GM23338 (cell line): ENCODE data around the gene CUBN. TPM values are rescaled to one million over a fixed set of nuclear protein-coding genes. Genes with fewer than 3 reads are reported as not detected.

ENCODE experiments used
- ATAC-seq: fragments of 200-7000 bp; cut with Tn5 transposase; 3 replicates; pipeline ENCODE4 v1.9.1; 2020
- DNase-seq: peaks from one replicate; pipeline ENCODE4 v3.0.0-alpha.2; 2015; ENCODE audit warnings: low spot score
- H2AFZ ChIP-seq: fragments of 200-600 bp; sonication (generic); 2 replicates; pipeline ENCODE4 v1.8.0; 2016; ENCODE audit warnings: antibody characterized with exemption, mild to moderate bottlenecking, moderate library complexity
- H3F3A ChIP-seq: fragments of 200-600 bp; sonication (generic); replicated peaks from 2 replicates; pipeline ENCODE4 v1.8.0; 2017; ENCODE audit warnings: antibody characterized with exemption, mixed run types, low read depth
- H3K27ac ChIP-seq: fragments of 200-600 bp; sonication (generic); 2 replicates; pipeline ENCODE4 v1.6.1; 2016; ENCODE audit warnings: low read depth
- H3K27me3 ChIP-seq: fragments of 200-600 bp; sonication (generic); 2 replicates; pipeline ENCODE4 v1.8.0; 2016; ENCODE audit warnings: mild to moderate bottlenecking, mixed run types, moderate library complexity; ENCODE audit not compliant: insufficient read depth
- H3K36me3 ChIP-seq: fragments of 200-600 bp; sonication (generic); 2 replicates; pipeline ENCODE4 v1.8.0; 2016; ENCODE audit warnings: mild to moderate bottlenecking; ENCODE audit not compliant: insufficient read depth
- H3K4me1 ChIP-seq: fragments of 200-600 bp; sonication (generic); 2 replicates; pipeline ENCODE4 v1.8.0; 2016; ENCODE audit warnings: mild to moderate bottlenecking, moderate library complexity; ENCODE audit not compliant: insufficient read depth
- H3K4me2 ChIP-seq: fragments of 200-600 bp; sonication (generic); 2 replicates; pipeline ENCODE4 v1.7.1; 2017; ENCODE audit warnings: mixed run types
- H3K4me3 ChIP-seq: fragments of 200-600 bp; sonication (generic); 2 replicates; pipeline ENCODE4 v1.6.1; 2016; ENCODE audit warnings: mixed run types
- H3K79me2 ChIP-seq: fragments of 200-600 bp; sonication (generic); replicated peaks from 2 replicates; pipeline ENCODE4 v1.8.0; 2017; ENCODE audit warnings: mild to moderate bottlenecking; ENCODE audit not compliant: insufficient read depth
- H3K9me2 ChIP-seq: fragments of 200-600 bp; sonication (generic); 2 replicates; pipeline ENCODE4 v1.8.0; 2017; ENCODE audit not compliant: insufficient read depth
- H4K20me1 ChIP-seq: fragments of 200-600 bp; sonication (generic); replicated peaks from 2 replicates; pipeline ENCODE4 v1.8.0; 2017; ENCODE audit warnings: mild to moderate bottlenecking; ENCODE audit not compliant: insufficient read depth
- H3K27ac Mint-ChIP-seq: 2 replicates; pipeline ENCODE4 v1.8.0; 2020; ENCODE audit warnings: inconsistent platforms, mild to moderate bottlenecking, moderate library complexity, mixed read lengths
- H3K27me3 Mint-ChIP-seq: 3 replicates; pipeline ENCODE4 v1.8.0; 2022; ENCODE audit warnings: low read depth, mild to moderate bottlenecking, moderate library complexity, mixed read lengths, inconsistent platforms; ENCODE audit not compliant: insufficient read depth, poor library complexity
- H3K36me3 Mint-ChIP-seq: 3 replicates; pipeline ENCODE4 v1.8.0; 2021; ENCODE audit warnings: low read depth, mild to moderate bottlenecking, inconsistent platforms, moderate library complexity, mixed read lengths
- H3K4me1 Mint-ChIP-seq: 3 replicates; pipeline ENCODE4 v1.8.0; 2020; ENCODE audit warnings: mild to moderate bottlenecking, inconsistent platforms, mixed read lengths
- H3K4me3 Mint-ChIP-seq: 3 replicates; pipeline ENCODE4 v1.8.0; 2021; ENCODE audit warnings: moderate library complexity, mild to moderate bottlenecking, inconsistent platforms, mixed read lengths
- H3K9me3 Mint-ChIP-seq: 3 replicates; pipeline ENCODE4 v1.8.0; 2020; ENCODE audit warnings: moderate library complexity, mild to moderate bottlenecking, inconsistent platforms, mixed read lengths
- CREB1 ChIP-seq: fragments of 250-450 bp; sonication (Bioruptor Pico); IDR thresholded peaks from 2 replicates; pipeline ENCODE4 v1.5.0; 2020; ENCODE audit warnings: low read depth, mild to moderate bottlenecking, moderate library complexity
- CTCF ChIP-seq, 2 experiments: fragments of 200-600 bp in 1 of 2; sonication (generic) in 1 of 2; conservative IDR thresholded peaks; 2 replicates each; pipeline versions ENCODE4 v1.5.1 to v1.6.1; 2016 to 2017; ENCODE audit warnings: antibody characterized with exemption in 2 of 2, low read depth in 2 of 2, mild to moderate bottlenecking in 2 of 2, moderate library complexity in 1 of 2
- EZH2 ChIP-seq: fragments of 200-600 bp; sonication (generic); IDR thresholded peaks from one replicate; pipeline ENCODE4 v1.8.0; 2017; ENCODE audit warnings: antibody characterized with exemption, mild to moderate bottlenecking, low read depth; ENCODE audit not compliant: unreplicated experiment
- EZH2phosphoT487 ChIP-seq: fragments of 200-600 bp; sonication (generic); IDR thresholded peaks from one replicate; pipeline ENCODE4 v1.8.1; 2018; ENCODE audit warnings: antibody characterized with exemption; ENCODE audit not compliant: unreplicated experiment
- JUNB ChIP-seq: IDR thresholded peaks from one replicate; pipeline ENCODE4 v1.6.1; 2016; ENCODE audit warnings: antibody characterized with exemption; ENCODE audit not compliant: unreplicated experiment
- NANOG ChIP-seq: IDR thresholded peaks from 2 replicates; pipeline ENCODE4 v1.6.1; 2016; ENCODE audit warnings: antibody characterized with exemption, borderline replicate concordance
- POLR2AphosphoS5 ChIP-seq: IDR thresholded peaks from 2 replicates; pipeline ENCODE4 v1.6.1; 2016; ENCODE audit warnings: antibody characterized with exemption, low read depth
- STAT1 ChIP-seq: IDR thresholded peaks from one replicate; pipeline ENCODE4 v1.6.1; 2016; ENCODE audit warnings: antibody characterized with exemption; ENCODE audit not compliant: unreplicated experiment
- polyA plus RNA-seq: library from polyadenylated mRNA; unstranded; fragments of >200 nt; fragmentation: Nextera tagmentation; extraction: Ambion mirVana; gene quantifications from 2 replicates; pipeline ENCODE4 v1.2.1, GENCODE V29; 2016
- total RNA-seq: library from RNA; depleted of rRNA; stranded (reverse); fragments of >200 nt; shearing (Covaris generic); gene quantifications from 2 replicates; pipeline ENCODE4 v1.2.3, GENCODE V29; 2014
- TF ChIP-seq, protein P1 (sequence below): IDR thresholded peaks from 2 replicates; pipeline ENCODE4 v1.6.1; 2016; ENCODE audit warnings: antibody characterized with exemption
- TF ChIP-seq, protein P2 (sequence below): IDR thresholded peaks from one replicate; pipeline ENCODE4 v1.6.1; 2018; ENCODE audit warnings: antibody characterized with exemption; ENCODE audit not compliant: unreplicated experiment

The CUBN gene
- total and polyA plus RNA-seq, 2 experiments from 2014 or later: 0.06 to 1.8 TPM

DNA sequence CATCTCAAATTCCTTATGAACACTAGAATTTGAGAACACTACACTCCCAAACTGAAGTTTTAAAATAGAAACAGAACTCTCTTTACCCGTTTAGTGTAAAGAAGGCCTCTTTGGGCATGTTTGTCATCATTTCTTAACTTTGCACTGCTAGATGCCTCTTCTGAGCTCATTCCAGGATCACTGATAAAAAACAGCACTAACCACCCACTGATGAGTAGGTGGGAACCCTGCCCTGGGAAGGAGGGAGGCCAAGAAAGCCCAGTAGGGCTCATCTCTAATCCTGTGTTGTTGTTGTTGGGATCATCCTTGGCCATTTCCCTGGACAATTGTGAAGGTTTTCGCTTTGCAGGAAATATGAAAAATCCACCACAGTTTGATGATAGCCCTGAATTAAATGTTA, 68.2 kb downstream of the CUBN start:
- H3K4me1 ChIP-seq: 0 out of 2 replicates have a peak, but pooled peaks cover 10% of the 10 kb centered on the region
- no peaks in the 10 kb centered on the region for H3K36me3 ChIP-seq
- H3K27ac Mint-ChIP-seq: no peak overlapping the region
- no peak for DNase-seq
- H3K9me3 Mint-ChIP-seq: no peaks in the 10 kb centered on the region
- H3K27me3 ChIP-seq: no peaks in the 10 kb centered on the region
- H3K36me3 Mint-ChIP-seq: no peaks in the 10 kb centered on the region
- no peaks in the 10 kb centered on the region for H3K9me2 ChIP-seq
- H3K27me3 Mint-ChIP-seq: no peaks in the 10 kb centered on the region
- no peaks in the 10 kb centered on the region for H3F3A ChIP-seq
- H3K79me2 ChIP-seq: no peaks in the 10 kb centered on the region
- H2AFZ ChIP-seq: no peak overlapping the region
- no peaks in the 10 kb centered on the region for H4K20me1 ChIP-seq
- H3K4me3 ChIP-seq: no peak overlapping the region
- H3K4me3 Mint-ChIP-seq: no peak overlapping the region
- TF ChIP-seq, protein P1, sequence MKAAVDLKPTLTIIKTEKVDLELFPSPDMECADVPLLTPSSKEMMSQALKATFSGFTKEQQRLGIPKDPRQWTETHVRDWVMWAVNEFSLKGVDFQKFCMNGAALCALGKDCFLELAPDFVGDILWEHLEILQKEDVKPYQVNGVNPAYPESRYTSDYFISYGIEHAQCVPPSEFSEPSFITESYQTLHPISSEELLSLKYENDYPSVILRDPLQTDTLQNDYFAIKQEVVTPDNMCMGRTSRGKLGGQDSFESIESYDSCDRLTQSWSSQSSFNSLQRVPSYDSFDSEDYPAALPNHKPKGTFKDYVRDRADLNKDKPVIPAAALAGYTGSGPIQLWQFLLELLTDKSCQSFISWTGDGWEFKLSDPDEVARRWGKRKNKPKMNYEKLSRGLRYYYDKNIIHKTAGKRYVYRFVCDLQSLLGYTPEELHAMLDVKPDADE: no peak
- TF ChIP-seq POLR2AphosphoS5 (no peak), EZH2phosphoT487 (no peak)
- no peak overlapping the region for H3K4me2 ChIP-seq
- H3K4me1 Mint-ChIP-seq: peaks cover 17% of the 10 kb centered on the region
- no peak for ATAC-seq
- H3K27ac ChIP-seq: no peak overlapping the region

- Mint-ChIP-seq H3K4me3 (no peak overlapping the region), H3K27me3 (no peaks in the 10 kb centered on the region), H3K9me3 (no peaks in the 10 kb centered on the region), H3K36me3 (no peaks in the 10 kb centered on the region), H3K27ac (no peak overlapping the region), H3K4me1 (peaks cover 17% of the 10 kb centered on the region)
- Histone ChIP-seq H3F3A (no peaks in the 10 kb centered on the region), H3K27me3 (no peaks in the 10 kb centered on the region), H3K4me1 (0 out of 2 replicates have a peak, but pooled peaks cover 10% of the 10 kb centered on the region), H3K4me2 (no peak overlapping the region), H3K4me3 (no peak overlapping the region), H3K27ac (no peak overlapping the region), H3K36me3 (no peaks in the 10 kb centered on the region), H2AFZ (no peak overlapping the region), H3K9me2 (no peaks in the 10 kb centered on the region), H3K79me2 (no peaks in the 10 kb centered on the region), H4K20me1 (no peaks in the 10 kb centered on the region)
- DNase-seq: no peak
- ATAC-seq: no peak
- TF ChIP-seq EZH2phosphoT487 (no peak), POLR2AphosphoS5 (no peak), STAT1 (no peak), NANOG (no peak), JUNB (no peak), CREB1 (CRISPR knock-in tag) (no peak), EZH2 (no peak), CTCF (conservative IDR thresholded peaks at IDR 0.05; ENCODE audit: low read depth in 2 of 2) (no peak)
- TF ChIP-seq, protein P2, sequence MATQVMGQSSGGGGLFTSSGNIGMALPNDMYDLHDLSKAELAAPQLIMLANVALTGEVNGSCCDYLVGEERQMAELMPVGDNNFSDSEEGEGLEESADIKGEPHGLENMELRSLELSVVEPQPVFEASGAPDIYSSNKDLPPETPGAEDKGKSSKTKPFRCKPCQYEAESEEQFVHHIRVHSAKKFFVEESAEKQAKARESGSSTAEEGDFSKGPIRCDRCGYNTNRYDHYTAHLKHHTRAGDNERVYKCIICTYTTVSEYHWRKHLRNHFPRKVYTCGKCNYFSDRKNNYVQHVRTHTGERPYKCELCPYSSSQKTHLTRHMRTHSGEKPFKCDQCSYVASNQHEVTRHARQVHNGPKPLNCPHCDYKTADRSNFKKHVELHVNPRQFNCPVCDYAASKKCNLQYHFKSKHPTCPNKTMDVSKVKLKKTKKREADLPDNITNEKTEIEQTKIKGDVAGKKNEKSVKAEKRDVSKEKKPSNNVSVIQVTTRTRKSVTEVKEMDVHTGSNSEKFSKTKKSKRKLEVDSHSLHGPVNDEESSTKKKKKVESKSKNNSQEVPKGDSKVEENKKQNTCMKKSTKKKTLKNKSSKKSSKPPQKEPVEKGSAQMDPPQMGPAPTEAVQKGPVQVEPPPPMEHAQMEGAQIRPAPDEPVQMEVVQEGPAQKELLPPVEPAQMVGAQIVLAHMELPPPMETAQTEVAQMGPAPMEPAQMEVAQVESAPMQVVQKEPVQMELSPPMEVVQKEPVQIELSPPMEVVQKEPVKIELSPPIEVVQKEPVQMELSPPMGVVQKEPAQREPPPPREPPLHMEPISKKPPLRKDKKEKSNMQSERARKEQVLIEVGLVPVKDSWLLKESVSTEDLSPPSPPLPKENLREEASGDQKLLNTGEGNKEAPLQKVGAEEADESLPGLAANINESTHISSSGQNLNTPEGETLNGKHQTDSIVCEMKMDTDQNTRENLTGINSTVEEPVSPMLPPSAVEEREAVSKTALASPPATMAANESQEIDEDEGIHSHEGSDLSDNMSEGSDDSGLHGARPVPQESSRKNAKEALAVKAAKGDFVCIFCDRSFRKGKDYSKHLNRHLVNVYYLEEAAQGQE: no peak
These were observed 69.3 kb downstream of the CUBN start for GRCh38 chr10:17060289-17060688.
